HL-60/S4 treated with retinoic acid at 250 ng/mL for 4 days and 3 days (cell line): ENCODE measurements around the gene HDGFL2.

Experiments used
- in situ Hi-C: fragments of 300-500 bp; cut with MboI; formaldehyde crosslinking; loops from 2 replicates; pipeline ENCODE4 v1.7.0; 2022; ENCODE audit warnings: low sequenced_read_pairs

The HDGFL2 gene

DNA sequence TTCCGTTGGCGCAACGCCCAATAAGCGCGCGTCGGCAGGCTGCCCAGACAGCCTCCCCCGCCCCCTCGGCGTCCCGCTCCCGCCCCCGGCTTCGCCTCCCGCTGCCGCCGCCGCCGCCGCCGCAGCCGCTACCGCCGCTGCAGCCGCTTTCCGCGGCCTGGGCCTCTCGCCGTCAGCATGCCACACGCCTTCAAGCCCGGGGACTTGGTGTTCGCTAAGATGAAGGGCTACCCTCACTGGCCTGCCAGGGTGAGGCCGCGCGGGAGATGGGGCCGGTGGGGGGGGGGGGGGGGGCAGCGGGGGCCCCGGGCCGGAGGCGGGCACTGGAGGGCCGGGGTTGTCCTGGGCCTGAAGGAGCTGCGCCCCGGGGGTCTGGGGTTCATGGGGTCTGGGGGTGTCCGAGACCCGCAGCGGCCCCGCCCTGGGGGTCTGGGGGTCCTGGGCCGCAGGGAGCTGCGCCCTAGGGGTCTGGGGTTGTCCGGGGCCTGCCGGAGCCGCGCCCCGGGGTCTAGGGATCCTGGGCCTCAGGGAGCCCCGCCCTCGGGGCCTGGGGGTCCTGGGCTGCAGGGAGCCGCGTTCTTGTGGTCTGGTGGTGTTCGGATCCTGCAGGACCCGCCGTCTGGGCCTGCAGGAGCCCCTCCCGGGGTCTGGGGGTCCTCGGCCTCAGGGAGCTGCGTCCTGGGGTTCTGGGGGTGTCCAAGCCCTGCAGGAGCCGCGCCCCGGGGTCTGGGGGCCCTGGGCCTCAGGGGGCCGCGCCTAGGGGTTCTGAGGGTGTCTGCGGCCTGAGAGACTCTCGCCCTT is at the start of gene HDGFL2:
HDGFL2 (plus strand) TSS at position 124 of the 801 bp plus-strand sequence; CDS start at position 178, 54 bp downstream.
- in situ Hi-C loops: no loop called here

- in situ Hi-C loops: no loop called here
Measured at GRCh38 chr19:4423416-4424126, 48.5 kb upstream of the HDGFL2 start.

GRCh38 chr19:4425537-4425936 is 46.6 kb upstream of the HDGFL2 start:
- in situ Hi-C loops: no loop called here

GRCh38 chr19:4428326-4428975 is 43.6 kb upstream of the HDGFL2 start:
- in situ Hi-C loops: no loop called here

GRCh38 chr19:4429256-4429655 is 42.8 kb upstream of the HDGFL2 start:
- in situ Hi-C loops: no loop called here

GRCh38 chr19:4429771-4430171 is 42.3 kb upstream of the HDGFL2 start:
- in situ Hi-C loops: no loop called here

- in situ Hi-C loops: no loop called here
Measured at GRCh38 chr19:4430760-4431159, 41.3 kb upstream of the HDGFL2 start.

GRCh38 chr19:4431296-4431695 is 40.8 kb upstream of the HDGFL2 start:
- in situ Hi-C loops: no loop called here

DNA sequence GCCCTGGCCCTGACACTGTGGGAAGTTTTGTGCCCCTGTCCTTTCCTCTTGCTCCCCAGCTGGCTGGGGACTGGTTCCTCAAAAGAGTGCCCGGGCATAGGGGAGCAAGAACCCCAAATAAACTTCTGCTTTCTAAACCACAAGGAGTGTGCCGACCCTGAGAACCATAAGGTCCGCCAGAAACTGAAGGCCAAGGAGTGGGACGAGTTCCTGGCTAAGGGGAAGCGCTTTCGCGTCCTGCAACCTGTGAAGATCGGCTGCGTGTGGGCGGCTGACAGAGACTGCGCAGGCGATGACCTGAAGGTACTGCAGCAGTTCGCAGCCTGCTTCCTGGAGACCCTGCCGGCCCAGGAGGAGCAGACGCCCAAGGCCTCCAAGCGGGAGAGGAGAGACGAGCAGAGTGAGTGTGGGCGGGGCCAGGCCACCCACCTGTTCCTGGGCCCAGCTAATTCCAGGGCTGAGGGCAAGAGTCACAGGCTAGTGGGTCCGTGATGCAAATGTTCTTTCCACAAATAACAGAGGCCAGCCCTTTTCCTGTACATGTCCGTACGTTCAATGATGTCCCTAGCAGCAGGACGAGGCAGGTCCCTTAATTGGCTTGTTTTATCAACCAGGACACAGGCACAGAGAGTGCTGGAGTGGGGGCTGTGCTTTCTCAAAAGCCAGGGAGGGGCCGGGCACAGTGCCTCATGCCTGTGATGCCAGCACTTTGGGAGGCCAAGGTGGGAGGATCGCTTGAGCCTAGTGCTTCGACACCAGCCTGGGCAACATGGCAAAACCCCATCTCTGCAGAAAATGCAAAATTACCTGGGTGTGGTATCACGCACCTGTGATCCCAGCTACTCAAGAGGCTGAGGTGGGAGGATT is 40.1 kb upstream of the HDGFL2 start:
- in situ Hi-C loops: no loop called here

- in situ Hi-C loops: no loop called here
Measured at GRCh38 chr19:4432918-4433506, 39.1 kb upstream of the HDGFL2 start.

- in situ Hi-C loops: no loop called here
Measured at GRCh38 chr19:4434391-4434790, 37.7 kb upstream of the HDGFL2 start.

GRCh38 chr19:4436231-4436630 is 35.9 kb upstream of the HDGFL2 start:
- in situ Hi-C loops: no loop called here

DNA sequence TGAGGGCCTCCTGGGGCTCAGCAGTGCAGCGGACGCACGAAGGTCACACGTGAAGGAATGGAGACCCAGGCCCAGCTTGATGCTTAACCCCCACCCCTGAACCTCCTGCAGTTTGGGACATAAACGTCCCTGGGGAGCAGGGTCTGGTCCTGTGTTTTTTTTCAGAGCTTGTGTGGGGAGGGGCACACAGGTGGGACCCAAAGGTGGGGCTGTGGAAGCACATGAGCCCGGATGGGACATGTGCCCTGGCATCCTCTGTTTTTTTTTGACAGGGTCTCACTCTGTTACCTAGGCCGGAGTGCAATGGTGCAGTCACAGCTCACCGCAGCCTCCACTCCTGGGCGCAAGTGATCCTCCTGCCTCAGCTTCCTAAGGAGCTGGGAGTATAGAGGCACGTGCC is 35.0 kb upstream of the HDGFL2 start:
- in situ Hi-C loops: no loop called here

GRCh38 chr19:4439243-4439642 is 32.9 kb upstream of the HDGFL2 start:
- in situ Hi-C loops: no loop called here

- in situ Hi-C loops: no loop called here
Measured at GRCh38 chr19:4441994-4442818, 29.9 kb upstream of the HDGFL2 start.

GRCh38 chr19:4442819-4443146 is 29.3 kb upstream of the HDGFL2 start:
- in situ Hi-C loops: no loop called here

- in situ Hi-C loops: no loop called here
Measured at GRCh38 chr19:4443188-4443587, 28.9 kb upstream of the HDGFL2 start.

- in situ Hi-C loops: no loop called here
Measured at GRCh38 chr19:4443966-4444764, 27.9 kb upstream of the HDGFL2 start.
